ENCODE results near the gene ALKBH5. TPM values are rescaled to one million over a fixed set of nuclear protein-coding genes. Genes with fewer than 3 reads are reported as not detected.

ALKBH5 gene
- total RNA-seq, 1 experiment from 2014 or later, result 97.8 TPM

GRCh38 chr17:18187821-18188761 is 4.5 kb downstream of the ALKBH5 start:
- ChIA-PET CTCF (no interaction called here), POLR2A (no interaction called here)
- DNase-seq (ENCODE audit: low read depth, low spot score), result no peak

DNA sequence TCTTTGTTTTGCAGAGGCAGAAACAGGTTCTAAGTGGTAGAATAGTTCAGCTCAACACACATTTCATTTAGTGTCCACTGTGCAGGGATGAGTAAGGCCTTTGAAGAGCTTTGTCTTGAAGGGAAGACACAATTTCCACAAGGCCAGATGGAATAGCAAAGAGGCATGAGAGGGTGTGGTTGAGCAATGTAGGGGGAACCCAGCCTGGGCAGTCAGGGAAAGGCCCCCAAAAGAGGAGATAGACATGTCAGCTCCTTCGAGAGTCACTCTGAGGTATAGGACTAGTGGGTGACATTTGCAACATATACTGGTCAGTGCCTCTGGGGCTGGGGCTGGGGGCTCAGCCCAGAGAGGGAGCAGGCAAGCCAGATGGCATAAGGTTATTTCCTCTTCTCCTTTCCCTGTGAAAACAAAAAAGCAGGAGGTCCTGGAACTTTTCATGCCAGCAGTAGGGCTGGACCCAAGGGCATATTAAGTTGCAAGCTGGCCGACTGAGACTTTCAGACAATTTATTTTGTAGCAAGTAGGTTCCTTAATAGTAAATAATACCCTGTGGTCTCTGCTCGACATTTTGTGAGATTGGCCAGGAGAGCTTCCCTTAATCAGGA is 7.1 kb downstream of the ALKBH5 start:
- Histone ChIP-seq H3K4me3 (replicated peaks in 1 of 2; ENCODE audit: low read depth in 1 of 2, low read length in 2 of 2) (no peak overlapping the region), H3K9me3 (ENCODE audit: control insufficient read depth in 1 of 2, insufficient read depth in 1 of 2, low read depth in 1 of 2, low read length in 2 of 2) (no peaks in the 10 kb centered on the region), H3K4me1 (ENCODE audit: control insufficient read depth in 1 of 2, insufficient read depth in 2 of 2, low read length in 2 of 2) (peaks cover 2 to 8% of the 10 kb centered on the region in 2 experiments; a peak in 3 of 4 replicates), H3K4me2 (ENCODE audit: low read length) (no peak overlapping the region), H2AFZ (ENCODE audit: low read depth, low read length, poor library complexity, severe bottlenecking) (no peak overlapping the region), H4K20me1 (ENCODE audit: insufficient read depth) (peaks cover 8% of the 10 kb centered on the region; the same call in 1 of the 2 replicates), H3K9ac (ENCODE audit: low read length) (no peak overlapping the region), H3K79me2 (ENCODE audit: insufficient read depth, low read length) (peaks cover 97% of the 10 kb centered on the region), H3K36me3 (ENCODE audit: control insufficient read depth in 1 of 2, insufficient read depth in 2 of 2, low read length in 2 of 2) (peaks cover 38 to 57% of the 10 kb centered on the region in 2 experiments), H3K27me3 (ENCODE audit: insufficient read depth, low read length) (no peaks in the 10 kb centered on the region), H3K27ac (ENCODE audit: low read depth, low read length) (no peak overlapping the region), H3K9me2 (ENCODE audit: insufficient read depth) (no peaks in the 10 kb centered on the region)
- BruUV-seq (replicated peaks), result no TSS peak
- ATAC-seq (no peak), DNase-seq (ENCODE audit: low read depth, low spot score) (no peak)
- TF ChIP-seq EZH2 (IDR thresholded peaks at IDR 0.05), result no peak
- no peak for TF ChIP-seq ZFX (IDR thresholded peaks at IDR 0.05)
- intact Hi-C loops (cut with micrococcal nuclease), result no loop called here
- RAD21 ChIA-PET (ENCODE audit: low non-redundant PET in 1 of 2, low total read pairs in 2 of 2, uncharacterized antibody in 2 of 2, unreplicated experiment in 2 of 2), result no interaction called here
- POLR2A ChIA-PET, result no interaction called here
- CTCF ChIA-PET, result interaction anchor here (0.6 kb wide), 1 partner anchor 109 kb away, joined by 3 read pairs; no protein-coding TSS in a partner anchor

More at GRCh38 chr17:18187821-18188761, 4.5 kb downstream of the ALKBH5 start:
- BruUV-seq (replicated peaks), result no TSS peak
- ATAC-seq, result no peak
- Histone ChIP-seq H3K9me2 (ENCODE audit: insufficient read depth) (no peaks in the 10 kb centered on the region), H3K4me1 (ENCODE audit: control insufficient read depth in 1 of 2, insufficient read depth in 2 of 2, low read length in 2 of 2) (peaks cover 15 to 24% of the 10 kb centered on the region in 2 experiments), H3K27me3 (ENCODE audit: insufficient read depth, low read length) (no peaks in the 10 kb centered on the region), H3K36me3 (ENCODE audit: control insufficient read depth in 1 of 2, insufficient read depth in 2 of 2, low read length in 2 of 2) (peaks cover 26 to 46% of the 10 kb centered on the region in 2 experiments), H3K27ac (ENCODE audit: low read depth, low read length) (no peak overlapping the region; the same call in 1 of the 2 replicates), H2AFZ (ENCODE audit: low read depth, low read length, poor library complexity, severe bottlenecking) (no peak overlapping the region), H3K9me3 (ENCODE audit: control insufficient read depth in 1 of 2, insufficient read depth in 1 of 2, low read depth in 1 of 2, low read length in 2 of 2) (no peaks in the 10 kb centered on the region), H3K4me2 (ENCODE audit: low read length) (no peak overlapping the region), H3K4me3 (replicated peaks in 1 of 2; ENCODE audit: low read depth in 1 of 2, low read length in 2 of 2) (no peak overlapping the region), H4K20me1 (ENCODE audit: insufficient read depth) (peaks cover 8% of the 10 kb centered on the region; the same call in 1 of the 2 replicates), H3K9ac (ENCODE audit: low read length) (no peak overlapping the region), H3K79me2 (ENCODE audit: insufficient read depth, low read length) (peaks cover 90% of the 10 kb centered on the region)
- RAD21 ChIA-PET (ENCODE audit: low non-redundant PET in 1 of 2, low total read pairs in 2 of 2, uncharacterized antibody in 2 of 2, unreplicated experiment in 2 of 2), result interaction anchor here in 1 of 2 experiments (0.6 kb wide), 1 partner anchor 170 kb away, joined by 6 read pairs; no protein-coding TSS in a partner anchor
- intact Hi-C loops (cut with micrococcal nuclease), result no loop called here
- TF ChIP-seq, protein P1, sequence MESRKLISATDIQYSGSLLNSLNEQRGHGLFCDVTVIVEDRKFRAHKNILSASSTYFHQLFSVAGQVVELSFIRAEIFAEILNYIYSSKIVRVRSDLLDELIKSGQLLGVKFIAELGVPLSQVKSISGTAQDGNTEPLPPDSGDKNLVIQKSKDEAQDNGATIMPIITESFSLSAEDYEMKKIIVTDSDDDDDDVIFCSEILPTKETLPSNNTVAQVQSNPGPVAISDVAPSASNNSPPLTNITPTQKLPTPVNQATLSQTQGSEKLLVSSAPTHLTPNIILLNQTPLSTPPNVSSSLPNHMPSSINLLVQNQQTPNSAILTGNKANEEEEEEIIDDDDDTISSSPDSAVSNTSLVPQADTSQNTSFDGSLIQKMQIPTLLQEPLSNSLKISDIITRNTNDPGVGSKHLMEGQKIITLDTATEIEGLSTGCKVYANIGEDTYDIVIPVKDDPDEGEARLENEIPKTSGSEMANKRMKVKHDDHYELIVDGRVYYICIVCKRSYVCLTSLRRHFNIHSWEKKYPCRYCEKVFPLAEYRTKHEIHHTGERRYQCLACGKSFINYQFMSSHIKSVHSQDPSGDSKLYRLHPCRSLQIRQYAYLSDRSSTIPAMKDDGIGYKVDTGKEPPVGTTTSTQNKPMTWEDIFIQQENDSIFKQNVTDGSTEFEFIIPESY (IDR thresholded peaks at IDR 0.05; ENCODE audit: extremely low read depth, insufficient replicate concordance, low read length), result no peak
